ENCODE data around the gene CDH12. TPM values are rescaled to one million over a fixed set of nuclear protein-coding genes. Genes with fewer than 3 reads are reported as not detected.
"Not testable (repeated sequence)": the region's sequence is repeated elsewhere in the genome, so short reads cannot be mapped to it uniquely, and the experiment has no call there.

The CDH12 gene
- total and polyA plus RNA-seq, 2 experiments from 2014 or later = not detected

DNA sequence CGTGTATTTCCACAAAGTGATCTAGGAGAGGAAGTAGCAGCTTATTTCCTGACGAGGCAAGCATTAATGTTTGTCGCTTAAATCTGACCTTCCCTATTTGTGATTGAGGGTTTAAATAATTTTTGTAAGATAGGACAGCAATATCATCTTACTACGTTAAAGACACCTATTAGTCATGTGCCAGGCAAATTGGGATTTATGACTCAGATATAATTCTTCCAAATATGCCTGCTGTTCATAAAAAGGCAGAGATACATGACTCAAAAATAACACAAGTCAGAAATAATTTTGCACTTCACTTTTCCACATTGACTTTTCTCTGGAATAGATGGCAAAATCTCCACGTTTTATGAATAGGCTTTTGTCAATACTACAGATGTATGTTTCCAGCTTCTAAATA is 43.0 kb upstream of the CDH12 start:
- WGBS, 2 experiments (ENCODE audit: low coverage in 1 of 2, low lambda C conversion rate in 2 of 2, missing lambda C conversion rate in 2 of 2) = 24 to 28% methylated on average over 5 of the region's 5 CpGs
- Histone ChIP-seq H3K27ac (no peak overlapping the region), H3K4me1 (ENCODE audit: insufficient read depth) (no peaks in the 10 kb centered on the region), H4K20me1 (ENCODE audit: insufficient read depth) (no peaks in the 10 kb centered on the region), H2AFZ (no peak overlapping the region), H3K27me3 (replicated peaks; ENCODE audit: insufficient read depth) (no peaks in the 10 kb centered on the region), H3K4me3 (no peak overlapping the region), H3K9me2 (ENCODE audit: insufficient read depth) (no peaks in the 10 kb centered on the region), H3K36me3 (ENCODE audit: low read depth) (no peaks in the 10 kb centered on the region), H3K4me2 (ENCODE audit: unreplicated experiment) (no peak overlapping the region), H3K79me2 (ENCODE audit: insufficient read depth) (no peaks in the 10 kb centered on the region), H3F3A (ENCODE audit: insufficient read depth) (no peaks in the 10 kb centered on the region), H3K9ac (no peak overlapping the region), H3K9me3 (ENCODE audit: low read depth) (no peaks in the 10 kb centered on the region)
- DNase-seq = no peak
- TF ChIP-seq EZH2phosphoT487 (IDR thresholded peaks at IDR 0.05; ENCODE audit: insufficient read depth, low read depth) (no peak), EZH2 (IDR thresholded peaks at IDR 0.05; ENCODE audit: insufficient read depth, poor library complexity, severe bottlenecking) (no peak)
- in situ Hi-C loops (cut with MboI) = no loop called here

DNA sequence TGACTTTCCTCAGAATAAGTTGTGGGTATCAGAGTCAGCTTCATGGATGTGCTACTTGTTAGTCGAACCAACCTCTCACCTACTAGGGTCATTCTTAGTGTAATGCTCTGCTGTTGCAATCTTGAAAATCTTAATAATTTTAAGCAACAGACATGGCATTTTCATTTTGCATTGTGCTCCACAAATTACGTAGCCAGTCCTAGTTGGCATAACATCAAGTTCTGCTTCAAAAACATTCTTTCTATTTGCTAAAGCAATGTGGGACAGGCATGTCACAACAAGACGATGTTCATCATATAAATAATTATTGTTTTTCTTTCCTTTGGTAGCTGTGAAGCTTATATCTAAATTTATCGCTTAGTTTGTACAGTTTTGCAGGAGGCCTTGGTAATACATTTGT is 39.3 kb upstream of the CDH12 start:
- no peak for TF ChIP-seq EZH2 (IDR thresholded peaks at IDR 0.05; ENCODE audit: insufficient read depth, poor library complexity, severe bottlenecking)
- H3K9me3 ChIP-seq (ENCODE audit: low read depth) = no peaks in the 10 kb centered on the region
- H3K27me3 ChIP-seq (replicated peaks; ENCODE audit: insufficient read depth) = no peaks in the 10 kb centered on the region
- H3K9ac ChIP-seq = no peak overlapping the region
- no peaks in the 10 kb centered on the region for H3F3A ChIP-seq (ENCODE audit: insufficient read depth)
- no peak overlapping the region for H3K4me2 ChIP-seq (ENCODE audit: unreplicated experiment)
- H2AFZ ChIP-seq = no peak overlapping the region
- no peaks in the 10 kb centered on the region for H3K36me3 ChIP-seq (ENCODE audit: low read depth)
- no peaks in the 10 kb centered on the region for H4K20me1 ChIP-seq (ENCODE audit: insufficient read depth)
- no peak overlapping the region for H3K4me3 ChIP-seq
- H3K4me1 ChIP-seq (ENCODE audit: insufficient read depth) = no peaks in the 10 kb centered on the region
- 18 to 20% methylated on average over 4 of the region's 4 CpGs for whole genome bisulfite sequencing, 2 experiments (ENCODE audit: low coverage in 1 of 2, low lambda C conversion rate in 2 of 2, missing lambda C conversion rate in 2 of 2)
- no peaks in the 10 kb centered on the region for H3K9me2 ChIP-seq (ENCODE audit: insufficient read depth)
- in situ Hi-C loops (cut with MboI) = no loop called here
- H3K27ac ChIP-seq = no peak overlapping the region
- no peak for DNase-seq
- H3K79me2 ChIP-seq (ENCODE audit: insufficient read depth) = no peaks in the 10 kb centered on the region

DNA sequence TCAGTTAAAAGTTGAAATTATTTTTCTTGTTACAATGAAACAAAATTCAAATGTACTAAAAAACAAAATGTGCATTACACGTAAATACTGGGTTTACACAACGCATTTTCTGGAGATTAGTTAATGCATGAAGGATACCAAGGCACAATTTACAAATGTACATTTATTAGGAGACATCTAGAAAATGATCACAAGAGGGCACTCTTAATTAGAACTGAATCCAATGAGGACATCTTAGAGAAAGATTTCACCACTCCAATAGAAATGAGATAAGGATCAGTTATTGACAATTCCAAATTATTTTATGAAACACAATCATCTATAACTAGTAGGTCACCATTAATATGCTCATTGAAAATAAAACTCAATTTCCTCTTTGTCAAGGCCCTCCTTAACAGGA is 36.6 kb upstream of the CDH12 start:
- H3K79me2 ChIP-seq (ENCODE audit: insufficient read depth) = no peaks in the 10 kb centered on the region
- no peaks in the 10 kb centered on the region for H3K36me3 ChIP-seq (ENCODE audit: low read depth)
- H3K9me3 ChIP-seq (ENCODE audit: low read depth) = no peaks in the 10 kb centered on the region
- H3K4me1 ChIP-seq (ENCODE audit: insufficient read depth) = no peaks in the 10 kb centered on the region
- H3F3A ChIP-seq (ENCODE audit: insufficient read depth) = no peaks in the 10 kb centered on the region
- no peak for DNase-seq
- 28 to 35% methylated on average over 2 of the region's 2 CpGs for WGBS, 2 experiments (ENCODE audit: low coverage in 1 of 2, low lambda C conversion rate in 2 of 2, missing lambda C conversion rate in 2 of 2)
- H3K9me2 ChIP-seq (ENCODE audit: insufficient read depth) = no peaks in the 10 kb centered on the region
- TF ChIP-seq EZH2 (IDR thresholded peaks at IDR 0.05; ENCODE audit: insufficient read depth, poor library complexity, severe bottlenecking) = no peak
- no peak for TF ChIP-seq EZH2phosphoT487 (IDR thresholded peaks at IDR 0.05; ENCODE audit: insufficient read depth, low read depth)
- H3K27me3 ChIP-seq (replicated peaks; ENCODE audit: insufficient read depth) = no peaks in the 10 kb centered on the region
- no peak overlapping the region for H3K4me3 ChIP-seq
- H3K9ac ChIP-seq = no peak overlapping the region
- in situ Hi-C loops (cut with MboI) = no loop called here
- no peak overlapping the region for H3K27ac ChIP-seq
- no peak overlapping the region for H2AFZ ChIP-seq
- H3K4me2 ChIP-seq (ENCODE audit: unreplicated experiment) = no peak overlapping the region
- no peaks in the 10 kb centered on the region for H4K20me1 ChIP-seq (ENCODE audit: insufficient read depth)

DNA sequence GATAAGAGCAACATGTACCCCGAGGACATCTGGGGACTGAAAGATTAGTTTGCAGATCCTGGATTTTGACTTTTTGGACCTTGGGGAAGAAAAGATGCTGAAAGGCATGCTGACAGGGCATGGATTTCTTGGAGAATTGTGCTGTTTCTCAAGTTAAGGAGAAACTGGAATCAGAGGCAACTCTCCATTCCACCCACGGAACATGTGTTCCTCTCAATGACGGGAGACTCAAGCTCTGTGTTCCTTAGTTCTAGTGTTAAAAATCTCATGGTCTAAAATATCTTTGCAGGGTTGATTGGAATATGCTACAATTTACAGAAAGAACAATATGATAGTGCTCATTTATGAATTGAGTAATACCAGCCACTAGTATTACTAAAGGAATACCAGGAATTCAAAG is 34.4 kb upstream of the CDH12 start:
- TF ChIP-seq EZH2 (IDR thresholded peaks at IDR 0.05; ENCODE audit: insufficient read depth, poor library complexity, severe bottlenecking) (no peak), EZH2phosphoT487 (IDR thresholded peaks at IDR 0.05; ENCODE audit: insufficient read depth, low read depth) (no peak)
- in situ Hi-C loops (cut with MboI) = no loop called here

DNA sequence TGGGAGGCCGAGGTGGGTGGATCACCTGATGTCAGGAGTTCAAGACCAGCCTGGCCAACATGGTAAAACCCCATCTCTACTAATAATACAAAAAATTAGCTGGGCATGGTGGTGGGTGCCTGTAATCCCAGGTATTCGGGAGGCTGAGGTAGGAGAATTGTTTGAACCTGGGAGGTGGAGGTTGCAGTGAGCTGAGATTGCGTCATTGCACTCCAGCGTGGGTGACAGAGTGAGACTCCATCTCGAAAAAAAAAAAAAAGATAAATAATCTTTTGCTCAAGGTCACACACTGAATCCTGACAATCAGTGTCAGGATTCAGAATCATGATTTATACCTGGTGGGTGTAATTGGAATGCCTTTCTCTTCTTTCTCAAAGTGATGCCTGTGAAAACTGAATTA is 5.8 kb upstream of the CDH12 start:
- H2AFZ ChIP-seq; H3K9me2 ChIP-seq (ENCODE audit: insufficient read depth); H3K4me1 ChIP-seq (ENCODE audit: insufficient read depth); H3K4me2 ChIP-seq (ENCODE audit: unreplicated experiment); H3K27me3 ChIP-seq (replicated peaks; ENCODE audit: insufficient read depth); in situ Hi-C loops (cut with MboI); H3K36me3 ChIP-seq (ENCODE audit: low read depth); H3K27ac ChIP-seq; H3K4me3 ChIP-seq; H3K9me3 ChIP-seq (ENCODE audit: low read depth); H3K9ac ChIP-seq; H3F3A ChIP-seq (ENCODE audit: insufficient read depth); H3K79me2 ChIP-seq (ENCODE audit: insufficient read depth); DNase-seq; H4K20me1 ChIP-seq (ENCODE audit: insufficient read depth): not testable (repeated sequence)
- WGBS, 2 experiments (ENCODE audit: low coverage in 1 of 2, low lambda C conversion rate in 2 of 2, missing lambda C conversion rate in 2 of 2) = 30 to 33% methylated on average over 5 of the region's 5 CpGs

More for the DNA sequence above, 34.4 kb upstream of the CDH12 start:
- no peak overlapping the region for H3K4me3 ChIP-seq
- H3K4me1 ChIP-seq (ENCODE audit: insufficient read depth) = no peaks in the 10 kb centered on the region
- H3K9me2 ChIP-seq (ENCODE audit: insufficient read depth) = no peaks in the 10 kb centered on the region
- H3K27me3 ChIP-seq (replicated peaks; ENCODE audit: insufficient read depth) = no peaks in the 10 kb centered on the region
- H3K4me2 ChIP-seq (ENCODE audit: unreplicated experiment) = no peak overlapping the region
- no peaks in the 10 kb centered on the region for H3K36me3 ChIP-seq (ENCODE audit: low read depth)
- H3K27ac ChIP-seq = no peak overlapping the region
- 11 to 13% methylated on average over 3 of the region's 3 CpGs for WGBS, 2 experiments (ENCODE audit: low coverage in 1 of 2, low lambda C conversion rate in 2 of 2, missing lambda C conversion rate in 2 of 2)
- H3K9ac ChIP-seq = no peak overlapping the region
- no peak for DNase-seq
- no peaks in the 10 kb centered on the region for H3F3A ChIP-seq (ENCODE audit: insufficient read depth)
- H4K20me1 ChIP-seq (ENCODE audit: insufficient read depth) = no peaks in the 10 kb centered on the region
- H3K9me3 ChIP-seq (ENCODE audit: low read depth) = no peaks in the 10 kb centered on the region
- no peak overlapping the region for H2AFZ ChIP-seq
- no peaks in the 10 kb centered on the region for H3K79me2 ChIP-seq (ENCODE audit: insufficient read depth)
